NCI-H1436 (cell line): ENCODE data around the gene BUD23.
A peak's percentile ranks its signal among the peaks of the same experiment; 100 is the strongest.

ENCODE experiments used
- DNase-seq: peaks from one replicate; lab custom pipeline; 2025; lab: John Stamatoyannopoulos, UW

The BUD23 gene

GRCh38 chr7:73742753-73743641 lies 59.6 kb downstream of the BUD23 start:
- peak; percentile 94 for DNase-seq

GRCh38 chr7:73746378-73746777 lies 63.0 kb downstream of the BUD23 start:
- DNase-seq: no peak
